NCI-H1105 (cell line): ENCODE results near the gene GPC3.

Experiments
- DNase-seq: peaks from one replicate; lab custom pipeline; 2025; lab: John Stamatoyannopoulos, UW

GPC3 gene

DNA sequence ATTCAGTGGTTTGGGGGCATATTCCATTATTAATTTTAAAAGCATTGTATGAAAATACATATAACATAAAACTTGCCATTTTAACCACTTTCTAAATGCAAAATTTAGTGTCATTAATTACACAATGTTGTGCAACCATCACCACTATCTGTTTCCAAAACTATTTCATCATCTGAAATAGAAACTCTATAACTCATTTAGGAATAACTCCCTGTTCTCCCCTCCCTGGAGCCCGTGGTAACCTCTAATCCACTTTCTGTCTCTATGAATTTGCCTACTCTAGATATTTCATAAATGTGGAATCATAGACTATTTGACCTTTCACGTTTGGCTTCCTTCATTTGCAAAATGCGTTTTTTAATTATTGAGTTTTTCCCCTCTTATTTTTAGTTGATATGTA is 468.7 kb downstream of the GPC3 start:
- DNase-seq = no peak

DNA sequence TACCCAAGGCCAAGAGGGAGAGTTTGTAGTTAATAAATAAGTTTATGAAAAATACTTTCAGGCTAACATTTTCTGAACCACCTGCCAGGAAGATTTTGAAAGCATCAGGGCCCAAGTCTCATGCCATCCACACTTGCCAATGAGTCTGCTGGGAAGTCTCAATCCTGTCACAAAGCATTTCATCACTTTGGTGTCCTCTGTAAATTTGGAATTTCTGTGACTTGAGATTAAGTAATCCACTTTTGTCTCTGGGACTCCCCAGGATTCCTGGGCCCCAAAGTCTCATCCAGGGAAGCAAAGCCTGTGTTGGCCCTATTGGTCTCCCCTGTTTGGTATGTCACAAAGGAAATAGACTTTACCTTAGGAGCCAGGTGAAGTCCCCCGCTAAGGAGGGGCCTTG is 470.9 kb downstream of the GPC3 start:
- no peak for DNase-seq

DNA sequence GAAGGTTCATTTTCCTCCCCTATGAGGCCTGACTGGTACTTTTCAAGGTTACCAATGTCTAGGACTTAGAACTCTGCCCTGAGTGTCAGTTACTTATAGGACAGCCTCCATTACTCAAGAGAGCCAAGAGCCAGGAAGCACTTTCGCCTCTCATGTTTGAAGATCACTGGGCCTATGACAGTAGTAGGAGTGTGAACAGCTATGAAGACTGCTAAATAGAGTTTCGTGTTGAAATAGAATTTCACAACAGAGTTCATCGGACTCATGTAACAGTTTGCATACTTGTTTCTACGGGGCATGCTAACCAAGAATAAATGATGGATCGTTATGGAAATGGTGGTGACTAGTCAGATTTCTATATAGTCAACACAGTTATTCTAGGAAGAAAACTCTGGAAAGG is 472.3 kb downstream of the GPC3 start:
- no peak for DNase-seq

DNA sequence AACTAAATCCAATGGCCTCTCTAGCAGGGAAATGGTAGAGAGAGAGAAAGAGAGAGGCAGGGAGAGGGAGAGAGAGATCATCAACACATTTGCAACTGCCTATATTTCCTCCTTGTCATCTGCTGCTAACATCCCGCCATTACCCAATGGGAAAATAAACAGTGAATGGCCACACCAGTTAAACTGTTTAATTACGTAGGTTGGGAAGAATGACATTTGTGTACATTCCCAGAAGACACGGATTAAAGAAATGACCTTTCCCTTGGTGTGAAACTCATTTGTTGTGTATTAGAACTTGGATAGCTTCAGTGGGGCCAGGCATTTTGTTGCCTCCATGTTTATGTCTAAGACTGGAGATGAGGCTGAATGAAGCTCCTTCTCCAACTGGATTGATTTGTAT is 474.4 kb downstream of the GPC3 start:
- DNase-seq = no peak

DNA sequence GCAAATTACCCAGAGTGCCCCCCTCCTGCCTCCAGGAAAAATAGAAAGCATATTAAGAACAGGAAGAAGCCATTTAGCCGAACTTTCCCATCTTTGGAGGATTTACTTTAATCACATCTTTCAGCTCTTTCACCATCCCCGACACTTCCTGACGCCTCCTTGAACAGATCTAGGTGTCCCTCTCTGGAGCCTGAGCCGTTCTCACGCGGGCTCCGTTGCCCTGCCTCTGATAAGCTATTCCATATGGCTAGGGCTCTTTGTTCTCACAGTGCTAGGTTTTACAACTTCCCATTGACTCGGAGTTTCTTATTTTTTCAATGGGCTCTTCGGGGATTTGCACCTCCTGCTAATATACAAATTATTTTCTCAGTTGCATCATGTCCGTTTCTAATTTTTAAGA is 488.0 kb downstream of the GPC3 start:
- DNase-seq = no peak

DNA sequence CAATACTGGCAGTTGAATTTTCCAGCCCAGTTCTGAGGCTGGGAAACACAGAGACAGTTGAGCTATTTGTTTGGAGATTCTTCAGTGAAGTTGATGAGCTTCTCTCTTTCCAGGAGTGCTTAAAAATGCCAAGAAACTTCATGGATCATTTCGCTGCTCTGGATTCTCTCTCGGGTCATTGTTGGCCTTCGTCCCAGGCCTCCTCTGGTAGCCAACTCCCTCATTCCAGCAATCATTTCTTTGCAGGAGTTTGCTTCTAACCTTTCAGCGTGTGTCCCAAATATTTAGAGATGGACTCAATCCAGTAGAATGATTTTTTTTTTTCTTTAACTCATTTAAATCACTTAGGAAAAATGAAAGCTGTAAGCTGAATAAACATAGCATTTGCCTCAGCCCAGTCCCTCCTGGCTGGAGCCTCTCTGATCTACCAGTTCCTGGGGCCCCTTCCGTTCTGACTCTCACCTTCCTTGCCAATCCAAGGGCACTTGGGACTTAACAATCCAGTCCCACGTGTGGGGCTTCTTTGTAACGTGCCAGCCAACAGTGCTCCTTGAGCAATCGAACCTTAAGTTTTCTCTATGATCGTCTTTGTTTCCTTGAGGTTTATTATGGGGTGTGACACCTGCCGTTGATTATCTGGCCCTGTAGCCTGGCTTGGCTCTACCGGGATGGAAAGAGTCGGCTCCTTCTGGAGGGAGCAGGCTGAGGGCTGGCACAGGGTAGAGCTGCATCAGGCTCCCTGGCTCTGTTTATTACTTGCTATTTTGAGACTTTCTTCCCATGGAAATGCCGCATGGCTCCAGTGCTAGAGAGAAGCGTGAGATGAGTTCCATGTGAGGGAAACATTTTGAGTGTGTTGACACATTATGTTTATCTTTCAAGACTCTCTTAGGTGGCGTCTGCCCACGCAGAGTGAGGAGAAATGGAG is 489.7 kb downstream of the GPC3 start:
- no peak for DNase-seq

DNA sequence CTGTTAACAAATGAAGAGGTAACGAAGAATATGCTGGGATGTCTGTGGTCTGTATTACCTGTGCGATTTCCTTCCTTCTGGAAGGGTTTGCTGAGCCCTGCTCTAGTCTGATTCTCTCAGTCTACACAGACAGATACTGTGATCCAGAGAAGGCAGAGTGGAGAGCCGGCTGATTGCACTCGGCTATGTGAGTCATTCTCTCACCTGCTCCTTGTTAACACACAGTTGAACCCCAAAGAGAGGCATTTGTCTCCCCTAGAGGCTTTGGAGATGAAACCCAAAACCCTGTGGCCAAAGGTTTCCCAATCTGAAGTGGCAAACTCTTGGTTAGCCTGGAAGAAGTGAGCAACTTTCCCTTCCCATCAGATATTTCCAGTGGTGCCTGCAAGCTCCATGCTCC is 492.0 kb downstream of the GPC3 start:
- no peak for DNase-seq

DNA sequence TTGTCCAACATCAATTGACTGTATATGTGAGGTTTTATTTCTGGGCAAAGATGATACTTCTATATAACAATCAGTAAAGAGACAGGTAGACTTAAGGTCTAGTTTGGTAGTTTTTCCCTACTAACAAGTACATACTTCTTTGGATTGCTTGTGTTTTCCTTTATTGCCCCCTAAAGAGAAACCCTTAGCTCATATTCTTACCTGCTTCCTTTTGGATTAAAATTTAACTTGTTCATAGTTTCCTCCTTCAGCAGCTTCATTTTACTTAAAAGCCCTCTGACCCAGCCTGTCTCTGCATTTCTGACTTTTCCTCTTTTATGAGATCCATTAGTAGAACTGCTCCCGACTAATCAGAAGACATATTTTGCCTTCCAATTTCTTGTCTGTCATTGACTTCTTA is 494.4 kb downstream of the GPC3 start:
- DNase-seq = no peak
